Measurements from ENCODE around the gene TMEM120B.

Gene TMEM120B

DNA sequence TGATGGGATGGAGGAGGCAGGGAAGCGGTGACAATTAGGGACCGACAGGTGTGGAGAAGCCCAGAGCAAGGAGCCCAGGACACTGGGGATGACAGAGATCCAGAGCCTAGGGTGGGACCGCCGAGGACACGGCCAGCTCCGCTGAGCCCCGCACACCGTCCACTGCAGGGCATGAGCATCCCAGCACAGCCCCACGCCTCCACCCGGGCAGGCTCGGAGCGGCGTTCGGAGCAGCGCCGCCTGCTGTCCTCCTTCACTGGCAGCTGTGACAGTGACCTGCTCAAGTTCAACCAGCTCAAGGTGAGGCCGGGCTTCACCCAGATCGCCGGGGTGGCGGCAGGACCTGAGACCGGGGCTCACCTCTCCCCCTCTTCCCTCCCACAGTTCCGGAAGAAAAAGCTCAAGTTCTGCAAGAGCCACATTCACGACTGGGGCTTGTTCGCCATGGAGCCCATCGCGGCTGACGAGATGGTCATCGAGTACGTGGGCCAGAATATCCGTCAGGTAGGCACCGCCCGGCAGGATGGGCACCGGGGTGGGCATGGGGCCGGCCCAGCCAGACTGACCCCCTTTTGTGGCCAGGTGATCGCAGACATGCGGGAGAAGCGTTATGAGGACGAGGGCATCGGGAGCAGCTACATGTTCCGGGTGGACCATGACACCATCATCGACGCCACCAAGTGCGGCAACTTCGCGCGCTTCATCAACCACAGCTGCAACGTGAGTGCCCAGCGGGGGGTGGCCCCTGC lies 115.0 kb downstream of the TMEM120B start:
- Histone ChIP-seq H3K4me1 (ENCODE audit: insufficient read depth, low read length) (no peaks in the 10 kb centered on the region), H3K79me2 (ENCODE audit: insufficient read depth, low read length) (peaks cover 4% of the 10 kb centered on the region; the same call in 1 of the 2 replicates), H3K36me3 (ENCODE audit: insufficient read depth, low read length) (peaks cover 88% of the 10 kb centered on the region), H3K27ac (ENCODE audit: low read length) (no peak overlapping the region), H4K20me1 (ENCODE audit: insufficient read depth, low read length) (peaks cover 29% of the 10 kb centered on the region), H2AFZ (ENCODE audit: low read depth, low read length) (no peak overlapping the region), H3K9ac (ENCODE audit: low read depth, low read length) (no peak overlapping the region), H3K9me3 (ENCODE audit: insufficient read depth, low read length, severe bottlenecking) (no peaks in the 10 kb centered on the region), H3K4me2 (ENCODE audit: insufficient read depth, low read length) (no peak overlapping the region), H3K4me3 (ENCODE audit: low read depth in 1 of 2, low read length in 2 of 2) (no peak overlapping the region), H3K27me3 (ENCODE audit: insufficient read depth, low read length, poor library complexity) (no peaks in the 10 kb centered on the region)
- no peak for TF ChIP-seq EZH2 (IDR thresholded peaks at IDR 0.05; ENCODE audit: borderline replicate concordance, low read depth, low read length, severe bottlenecking)
- TF ChIP-seq, protein P1, sequence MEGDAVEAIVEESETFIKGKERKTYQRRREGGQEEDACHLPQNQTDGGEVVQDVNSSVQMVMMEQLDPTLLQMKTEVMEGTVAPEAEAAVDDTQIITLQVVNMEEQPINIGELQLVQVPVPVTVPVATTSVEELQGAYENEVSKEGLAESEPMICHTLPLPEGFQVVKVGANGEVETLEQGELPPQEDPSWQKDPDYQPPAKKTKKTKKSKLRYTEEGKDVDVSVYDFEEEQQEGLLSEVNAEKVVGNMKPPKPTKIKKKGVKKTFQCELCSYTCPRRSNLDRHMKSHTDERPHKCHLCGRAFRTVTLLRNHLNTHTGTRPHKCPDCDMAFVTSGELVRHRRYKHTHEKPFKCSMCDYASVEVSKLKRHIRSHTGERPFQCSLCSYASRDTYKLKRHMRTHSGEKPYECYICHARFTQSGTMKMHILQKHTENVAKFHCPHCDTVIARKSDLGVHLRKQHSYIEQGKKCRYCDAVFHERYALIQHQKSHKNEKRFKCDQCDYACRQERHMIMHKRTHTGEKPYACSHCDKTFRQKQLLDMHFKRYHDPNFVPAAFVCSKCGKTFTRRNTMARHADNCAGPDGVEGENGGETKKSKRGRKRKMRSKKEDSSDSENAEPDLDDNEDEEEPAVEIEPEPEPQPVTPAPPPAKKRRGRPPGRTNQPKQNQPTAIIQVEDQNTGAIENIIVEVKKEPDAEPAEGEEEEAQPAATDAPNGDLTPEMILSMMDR (IDR thresholded peaks at IDR 0.05; ENCODE audit: borderline replicate concordance, extremely low read depth, low read length, poor library complexity, severe bottlenecking): no peak
- DNase-seq: no peak
- ATAC-seq (ENCODE audit: insufficient read depth, low read depth): no peak

GRCh38 chr12:121828306-121828705 lies 115.8 kb downstream of the TMEM120B start:
- no peaks in the 10 kb centered on the region for H3K4me1 ChIP-seq (ENCODE audit: insufficient read depth, low read length)
- no peak overlapping the region for H3K4me3 ChIP-seq (ENCODE audit: low read depth in 1 of 2, low read length in 2 of 2)
- no peaks in the 10 kb centered on the region for H3K27me3 ChIP-seq (ENCODE audit: insufficient read depth, low read length, poor library complexity)
- no peak overlapping the region for H2AFZ ChIP-seq (ENCODE audit: low read depth, low read length)
- peaks cover 24% of the 10 kb centered on the region for H4K20me1 ChIP-seq (ENCODE audit: insufficient read depth, low read length)
- TF ChIP-seq, protein P1 (IDR thresholded peaks at IDR 0.05; ENCODE audit: borderline replicate concordance, extremely low read depth, low read length, poor library complexity, severe bottlenecking): no peak
- no peak for TF ChIP-seq EZH2 (IDR thresholded peaks at IDR 0.05; ENCODE audit: borderline replicate concordance, low read depth, low read length, severe bottlenecking)
- H3K9ac ChIP-seq (ENCODE audit: low read depth, low read length): no peak overlapping the region
- H3K36me3 ChIP-seq (ENCODE audit: insufficient read depth, low read length): peaks cover 82% of the 10 kb centered on the region
- H3K9me3 ChIP-seq (ENCODE audit: insufficient read depth, low read length, severe bottlenecking): no peaks in the 10 kb centered on the region
- H3K79me2 ChIP-seq (ENCODE audit: insufficient read depth, low read length): peaks cover 4% of the 10 kb centered on the region; the same call in 1 of the 2 replicates
- no peak for DNase-seq
- no peak overlapping the region for H3K27ac ChIP-seq (ENCODE audit: low read length)
- no peak for ATAC-seq (ENCODE audit: insufficient read depth, low read depth)
- H3K4me2 ChIP-seq (ENCODE audit: insufficient read depth, low read length): no peak overlapping the region

DNA sequence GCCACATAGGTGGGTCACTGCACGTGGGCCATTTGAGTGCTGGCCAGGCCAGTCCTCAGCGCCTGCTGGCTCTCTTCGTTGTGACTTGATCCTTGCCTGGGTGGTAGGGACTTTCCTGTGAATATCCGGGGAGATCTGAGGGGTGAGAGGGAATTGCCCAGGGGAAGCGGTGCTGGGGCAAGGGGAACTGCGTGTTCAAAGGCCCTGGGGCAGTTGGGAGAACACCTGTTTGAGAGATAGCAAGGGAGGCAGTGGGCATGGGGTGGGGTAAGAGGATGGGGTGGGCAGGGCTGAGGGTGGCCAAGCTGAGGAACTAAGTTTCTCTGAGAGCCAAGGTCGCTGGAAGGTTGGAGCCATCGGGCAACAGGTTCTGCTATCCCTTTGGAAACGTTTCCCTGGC lies 116.3 kb downstream of the TMEM120B start:
- no peaks in the 10 kb centered on the region for H3K4me1 ChIP-seq (ENCODE audit: insufficient read depth, low read length)
- H3K27me3 ChIP-seq (ENCODE audit: insufficient read depth, low read length, poor library complexity): no peaks in the 10 kb centered on the region
- no peak overlapping the region for H3K4me3 ChIP-seq (ENCODE audit: low read depth in 1 of 2, low read length in 2 of 2)
- no peaks in the 10 kb centered on the region for H3K9me3 ChIP-seq (ENCODE audit: insufficient read depth, low read length, severe bottlenecking)
- H3K9ac ChIP-seq (ENCODE audit: low read depth, low read length): no peak overlapping the region
- no peak for TF ChIP-seq EZH2 (IDR thresholded peaks at IDR 0.05; ENCODE audit: borderline replicate concordance, low read depth, low read length, severe bottlenecking)
- TF ChIP-seq, protein P1 (IDR thresholded peaks at IDR 0.05; ENCODE audit: borderline replicate concordance, extremely low read depth, low read length, poor library complexity, severe bottlenecking): no peak
- no peak for ATAC-seq (ENCODE audit: insufficient read depth, low read depth)
- H4K20me1 ChIP-seq (ENCODE audit: insufficient read depth, low read length): peaks cover 19% of the 10 kb centered on the region
- H3K27ac ChIP-seq (ENCODE audit: low read length): no peak overlapping the region
- H2AFZ ChIP-seq (ENCODE audit: low read depth, low read length): no peak overlapping the region
- H3K4me2 ChIP-seq (ENCODE audit: insufficient read depth, low read length): no peak overlapping the region
- peaks cover 77% of the 10 kb centered on the region for H3K36me3 ChIP-seq (ENCODE audit: insufficient read depth, low read length)
- H3K79me2 ChIP-seq (ENCODE audit: insufficient read depth, low read length): peaks cover 4% of the 10 kb centered on the region; the same call in 1 of the 2 replicates
- DNase-seq: no peak

Measured in DND-41 (cell line).